ENCODE results near the gene CENPX. TPM values are rescaled to one million over a fixed set of nuclear protein-coding genes. Genes with fewer than 3 reads are reported as not detected.
A peak's percentile ranks its signal among the peaks of the same experiment; 100 is the strongest.
"Not testable (repeated sequence)": the region's sequence is repeated elsewhere in the genome, so short reads cannot be mapped to it uniquely, and the experiment has no call there.

Gene CENPX
- total and polyA plus RNA-seq, 2 of the 13 experiments (the other 11 are each of a cell fraction or from before 2014, with no cell fraction given), result 92.7 to 170 TPM

DNA sequence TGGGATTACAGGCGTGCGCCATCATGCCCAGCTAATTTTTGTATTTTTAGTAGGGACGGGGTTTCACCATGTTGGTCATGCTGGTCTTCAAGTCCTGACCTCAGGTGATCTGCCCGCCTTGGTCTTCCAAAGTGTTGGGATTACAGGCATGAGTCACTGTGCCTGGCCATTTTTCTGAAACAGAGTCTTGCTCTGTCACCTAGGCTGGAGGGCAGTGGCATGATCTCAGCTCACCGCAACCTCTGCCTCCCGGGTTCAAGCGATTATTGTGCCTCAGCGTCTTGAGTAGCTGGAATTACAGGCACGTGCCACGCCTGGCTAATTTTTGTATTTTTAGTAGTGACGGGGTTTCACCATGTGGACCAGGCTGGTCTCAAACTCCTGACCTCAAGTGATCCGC lies 41.2 kb downstream of the CENPX start:
- H3K27ac ChIP-seq (ENCODE audit: extremely low read length, insufficient read depth, low read length); FAIRE-seq; intact Hi-C loops (cut with micrococcal nuclease; ENCODE audit: unreplicated experiment): not testable (repeated sequence)

DNA sequence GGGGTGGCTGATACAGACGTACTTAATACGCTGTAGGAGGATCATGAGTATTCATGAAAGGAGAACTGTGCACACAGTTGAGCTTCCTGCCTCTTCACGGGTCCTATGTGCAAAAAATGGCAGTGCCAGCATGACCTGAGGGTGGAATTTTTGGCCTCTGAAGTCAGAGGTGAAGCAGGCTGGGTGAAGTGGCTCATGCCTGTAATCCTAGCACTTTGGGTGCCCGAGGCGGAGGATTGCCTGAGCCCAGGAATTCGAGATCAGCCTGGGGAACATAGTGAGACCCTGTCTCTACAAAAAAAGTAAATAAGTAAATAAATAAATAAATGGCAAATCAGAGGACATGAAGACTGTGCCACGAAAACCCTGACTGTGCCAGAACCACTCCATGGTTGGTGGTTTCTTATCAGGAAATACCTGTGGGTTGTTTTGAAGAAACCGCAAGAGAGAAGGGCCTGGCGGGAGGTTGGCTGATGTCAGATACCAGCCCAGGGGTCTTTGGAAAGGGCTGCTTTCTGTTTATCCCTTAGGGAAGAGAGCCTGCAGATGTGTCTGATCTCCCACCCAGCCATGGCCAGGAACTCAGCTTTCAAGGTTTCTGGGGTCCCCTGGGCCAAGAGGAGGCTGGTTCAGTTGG lies 41.9 kb downstream of the CENPX start:
- no peak overlapping the region for H3K9ac ChIP-seq (ENCODE audit: insufficient read depth, low read depth, low read length)
- peaks cover 26% of the 10 kb centered on the region for H3K79me2 ChIP-seq (ENCODE audit: insufficient read depth, low read length)
- in situ Hi-C loops (cut with HindIII; ENCODE audit: extremely low pct_ligation_motif_present, low pct_unique_long_range_greater_than_20kb), result no loop called here
- no peaks in the 10 kb centered on the region for H3K27me3 ChIP-seq (ENCODE audit: control insufficient read depth in 1 of 2, insufficient read depth in 2 of 2, low read length in 2 of 2)
- peaks cover 14 to 37% of the 10 kb centered on the region in 2 experiments for H3K36me3 ChIP-seq (replicated peaks in 1 of 2; ENCODE audit: control insufficient read depth in 1 of 2, insufficient read depth in 2 of 2, low read length in 2 of 2)
- H2AFZ ChIP-seq (ENCODE audit: low read length), result no peak overlapping the region
- H3K4me3 ChIP-seq (replicated peaks in 1 of 3; ENCODE audit: insufficient read depth in 1 of 3, low read depth in 2 of 3, low read length in 3 of 3), result no peak overlapping the region
- H3K4me1 ChIP-seq (ENCODE audit: insufficient read depth, low read length), result peaks cover 70% of the 10 kb centered on the region
- 94% methylated on average over 9 of the region's 9 CpGs for WGBS (ENCODE audit: low lambda C conversion rate)
- H4K20me1 ChIP-seq (ENCODE audit: insufficient read depth, low read length), result no peaks in the 10 kb centered on the region
- peak overlapping the region; percentile 36 for H3K27ac ChIP-seq (ENCODE audit: extremely low read length, insufficient read depth, low read length)
- FAIRE-seq (no peak), DNase-seq (ENCODE audit: low spot score) (no peak), ATAC-seq (no peak)
- H3K4me2 ChIP-seq (ENCODE audit: low read depth, low read length), result no peak overlapping the region
- BruUV-seq (replicated peaks), result no TSS peak
- ChIA-PET CTCF (ENCODE audit: low intra/inter-chr PET ratio, low total read pairs) (interaction anchor here (5.6 kb wide), 1 partner anchor 21 kb away, joined by 25 read pairs; the partner anchor contains the start of gene NOTUM), POLR2A (interaction anchor here (1.0 to 14.1 kb wide), 6 partner anchors 8 to 42 kb away, joined by 4 to 382 read pairs (median 54); partner anchors contain the start of genes CENPX, LRRC45 and NOTUM)
- intact Hi-C loops (cut with micrococcal nuclease; ENCODE audit: unreplicated experiment), result no loop called here
- H3K9me3 ChIP-seq (ENCODE audit: low read length), result no peaks in the 10 kb centered on the region
- TF ChIP-seq, protein P1, sequence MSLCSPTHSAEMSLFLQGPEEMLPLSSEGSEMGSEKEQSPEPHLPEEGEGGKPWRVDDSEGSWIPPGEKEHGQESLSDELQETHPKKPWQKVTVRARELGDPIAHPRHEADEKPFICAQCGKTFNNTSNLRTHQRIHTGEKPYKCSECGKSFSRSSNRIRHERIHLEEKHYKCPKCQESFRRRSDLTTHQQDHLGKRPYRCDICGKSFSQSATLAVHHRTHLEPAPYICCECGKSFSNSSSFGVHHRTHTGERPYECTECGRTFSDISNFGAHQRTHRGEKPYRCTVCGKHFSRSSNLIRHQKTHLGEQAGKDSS (CRISPR knock-in tag; IDR thresholded peaks at IDR 0.05; ENCODE audit: borderline replicate concordance, low read depth), result no peak
- TF ChIP-seq, protein P2, sequence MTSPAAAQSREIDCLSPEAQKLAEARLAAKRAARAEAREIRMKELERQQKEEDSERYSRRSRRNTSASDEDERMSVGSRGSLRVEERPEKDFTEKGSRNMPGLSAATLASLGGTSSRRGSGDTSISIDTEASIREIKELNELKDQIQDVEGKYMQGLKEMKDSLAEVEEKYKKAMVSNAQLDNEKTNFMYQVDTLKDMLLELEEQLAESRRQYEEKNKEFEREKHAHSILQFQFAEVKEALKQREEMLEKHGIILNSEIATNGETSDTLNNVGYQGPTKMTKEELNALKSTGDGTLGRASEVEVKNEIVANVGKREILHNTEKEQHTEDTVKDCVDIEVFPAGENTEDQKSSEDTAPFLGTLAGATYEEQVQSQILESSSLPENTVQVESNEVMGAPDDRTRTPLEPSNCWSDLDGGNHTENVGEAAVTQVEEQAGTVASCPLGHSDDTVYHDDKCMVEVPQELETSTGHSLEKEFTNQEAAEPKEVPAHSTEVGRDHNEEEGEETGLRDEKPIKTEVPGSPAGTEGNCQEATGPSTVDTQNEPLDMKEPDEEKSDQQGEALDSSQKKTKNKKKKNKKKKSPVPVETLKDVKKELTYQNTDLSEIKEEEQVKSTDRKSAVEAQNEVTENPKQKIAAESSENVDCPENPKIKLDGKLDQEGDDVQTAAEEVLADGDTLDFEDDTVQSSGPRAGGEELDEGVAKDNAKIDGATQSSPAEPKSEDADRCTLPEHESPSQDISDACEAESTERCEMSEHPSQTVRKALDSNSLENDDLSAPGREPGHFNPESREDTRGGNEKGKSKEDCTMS (CRISPR knock-in tag; conservative IDR thresholded peaks at IDR 0.05), result no peak
- TF ChIP-seq ATRX (CRISPR knock-in tag; IDR thresholded peaks at IDR 0.05; ENCODE audit: borderline replicate concordance) (no peak), HNRNPK (IDR thresholded peaks at IDR 0.05; ENCODE audit: low read depth, low read length, poor library complexity, severe bottlenecking) (no peak)
- TF ChIP-seq, protein P3, sequence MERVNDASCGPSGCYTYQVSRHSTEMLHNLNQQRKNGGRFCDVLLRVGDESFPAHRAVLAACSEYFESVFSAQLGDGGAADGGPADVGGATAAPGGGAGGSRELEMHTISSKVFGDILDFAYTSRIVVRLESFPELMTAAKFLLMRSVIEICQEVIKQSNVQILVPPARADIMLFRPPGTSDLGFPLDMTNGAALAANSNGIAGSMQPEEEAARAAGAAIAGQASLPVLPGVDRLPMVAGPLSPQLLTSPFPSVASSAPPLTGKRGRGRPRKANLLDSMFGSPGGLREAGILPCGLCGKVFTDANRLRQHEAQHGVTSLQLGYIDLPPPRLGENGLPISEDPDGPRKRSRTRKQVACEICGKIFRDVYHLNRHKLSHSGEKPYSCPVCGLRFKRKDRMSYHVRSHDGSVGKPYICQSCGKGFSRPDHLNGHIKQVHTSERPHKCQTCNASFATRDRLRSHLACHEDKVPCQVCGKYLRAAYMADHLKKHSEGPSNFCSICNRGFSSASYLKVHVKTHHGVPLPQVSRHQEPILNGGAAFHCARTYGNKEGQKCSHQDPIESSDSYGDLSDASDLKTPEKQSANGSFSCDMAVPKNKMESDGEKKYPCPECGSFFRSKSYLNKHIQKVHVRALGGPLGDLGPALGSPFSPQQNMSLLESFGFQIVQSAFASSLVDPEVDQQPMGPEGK (CRISPR knock-in tag; IDR thresholded peaks at IDR 0.05), result no peak

More for the DNA sequence above, 41.2 kb downstream of the CENPX start:
- H3K9me3 ChIP-seq (ENCODE audit: low read length); H2AFZ ChIP-seq (ENCODE audit: low read length); H4K20me1 ChIP-seq (ENCODE audit: insufficient read depth, low read length); H3K4me3 ChIP-seq (replicated peaks in 1 of 3; ENCODE audit: insufficient read depth in 1 of 3, low read depth in 2 of 3, low read length in 3 of 3); CTCF ChIA-PET (ENCODE audit: low intra/inter-chr PET ratio, low total read pairs); H3K27me3 ChIP-seq (ENCODE audit: control insufficient read depth in 1 of 2, insufficient read depth in 2 of 2, low read length in 2 of 2); H3K9ac ChIP-seq (ENCODE audit: insufficient read depth, low read depth, low read length); in situ Hi-C loops (cut with HindIII; ENCODE audit: extremely low pct_ligation_motif_present, low pct_unique_long_range_greater_than_20kb); BruUV-seq (replicated peaks); ATAC-seq; DNase-seq (ENCODE audit: low spot score); H3K4me2 ChIP-seq (ENCODE audit: low read depth, low read length): not testable (repeated sequence)
- TF ChIP-seq, protein P4, sequence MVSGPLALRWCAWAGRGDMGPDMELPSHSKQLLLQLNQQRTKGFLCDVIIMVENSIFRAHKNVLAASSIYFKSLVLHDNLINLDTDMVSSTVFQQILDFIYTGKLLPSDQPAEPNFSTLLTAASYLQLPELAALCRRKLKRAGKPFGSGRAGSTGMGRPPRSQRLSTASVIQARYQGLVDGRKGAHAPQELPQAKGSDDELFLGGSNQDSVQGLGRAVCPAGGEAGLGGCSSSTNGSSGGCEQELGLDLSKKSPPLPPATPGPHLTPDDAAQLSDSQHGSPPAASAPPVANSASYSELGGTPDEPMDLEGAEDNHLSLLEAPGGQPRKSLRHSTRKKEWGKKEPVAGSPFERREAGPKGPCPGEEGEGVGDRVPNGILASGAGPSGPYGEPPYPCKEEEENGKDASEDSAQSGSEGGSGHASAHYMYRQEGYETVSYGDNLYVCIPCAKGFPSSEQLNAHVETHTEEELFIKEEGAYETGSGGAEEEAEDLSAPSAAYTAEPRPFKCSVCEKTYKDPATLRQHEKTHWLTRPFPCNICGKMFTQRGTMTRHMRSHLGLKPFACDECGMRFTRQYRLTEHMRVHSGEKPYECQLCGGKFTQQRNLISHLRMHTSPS (CRISPR knock-in tag; IDR thresholded peaks at IDR 0.05; ENCODE audit: low read depth), result 0 out of 2 replicates have a peak, but pooled peaks have one; percentile 34
- TF ChIP-seq MED1 (CRISPR knock-in tag; IDR thresholded peaks at IDR 0.05) (0 out of 2 replicates have a peak, but pooled peaks have one; percentile 6), FOSL2 (CRISPR knock-in tag; IDR thresholded peaks at IDR 0.05) (0 out of 2 replicates have a peak, but pooled peaks have one; percentile 19)
- POLR2A ChIA-PET, result interaction anchor here (1.2 to 14.1 kb wide), 4 partner anchors 13 to 42 kb away, joined by 4 to 382 read pairs (median 5); partner anchors contain the start of genes CENPX and LRRC45
- H3K4me1 ChIP-seq (ENCODE audit: insufficient read depth, low read length), result peaks cover 63% of the 10 kb centered on the region
- peaks cover 17 to 44% of the 10 kb centered on the region in 2 experiments for H3K36me3 ChIP-seq (replicated peaks in 1 of 2; ENCODE audit: control insufficient read depth in 1 of 2, insufficient read depth in 2 of 2, low read length in 2 of 2)
- H3K79me2 ChIP-seq (ENCODE audit: insufficient read depth, low read length), result peaks cover 25% of the 10 kb centered on the region
- WGBS (ENCODE audit: low lambda C conversion rate), result 97% methylated on average over 12 of the region's 12 CpGs

Data from HepG2 (cell line).